ENCODE data around the gene MECP2.

- TF ChIP-seq, protein P1, sequence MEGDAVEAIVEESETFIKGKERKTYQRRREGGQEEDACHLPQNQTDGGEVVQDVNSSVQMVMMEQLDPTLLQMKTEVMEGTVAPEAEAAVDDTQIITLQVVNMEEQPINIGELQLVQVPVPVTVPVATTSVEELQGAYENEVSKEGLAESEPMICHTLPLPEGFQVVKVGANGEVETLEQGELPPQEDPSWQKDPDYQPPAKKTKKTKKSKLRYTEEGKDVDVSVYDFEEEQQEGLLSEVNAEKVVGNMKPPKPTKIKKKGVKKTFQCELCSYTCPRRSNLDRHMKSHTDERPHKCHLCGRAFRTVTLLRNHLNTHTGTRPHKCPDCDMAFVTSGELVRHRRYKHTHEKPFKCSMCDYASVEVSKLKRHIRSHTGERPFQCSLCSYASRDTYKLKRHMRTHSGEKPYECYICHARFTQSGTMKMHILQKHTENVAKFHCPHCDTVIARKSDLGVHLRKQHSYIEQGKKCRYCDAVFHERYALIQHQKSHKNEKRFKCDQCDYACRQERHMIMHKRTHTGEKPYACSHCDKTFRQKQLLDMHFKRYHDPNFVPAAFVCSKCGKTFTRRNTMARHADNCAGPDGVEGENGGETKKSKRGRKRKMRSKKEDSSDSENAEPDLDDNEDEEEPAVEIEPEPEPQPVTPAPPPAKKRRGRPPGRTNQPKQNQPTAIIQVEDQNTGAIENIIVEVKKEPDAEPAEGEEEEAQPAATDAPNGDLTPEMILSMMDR (IDR thresholded peaks at IDR 0.05): no peak
- TF ChIP-seq POLR2A (IDR thresholded peaks at IDR 0.05): no peak
Observed at GRCh38 chrX:154006947-154007346, 90.6 kb downstream of the MECP2 start.

Data from thyroid gland (tissue), 4 donors.